GM12878 (cell line): ENCODE measurements around the gene SEC22C.

Source experiments
- EZH2 ChIP-seq: IDR thresholded peaks from 2 replicates; pipeline ENCODE4 v1.6.1; 2012; ENCODE audit warnings: low read depth, mild to moderate bottlenecking, control low read depth, inconsistent platforms, low read length, borderline replicate concordance; ENCODE audit not compliant: control insufficient read depth
- NBN ChIP-seq: fragments of 450-650 bp; IDR thresholded peaks from 2 replicates; pipeline ENCODE4 v1.6.1; 2016
- NFYA ChIP-seq: IDR thresholded peaks from 2 replicates; pipeline ENCODE4 v1.6.1; 2011; ENCODE audit warnings: low read depth, mild to moderate bottlenecking, low read length, improper control_type of control experiment, borderline replicate concordance
- SREBF2 ChIP-seq: IDR thresholded peaks from 2 replicates; pipeline ENCODE4 v1.6.1; 2012; ENCODE audit warnings: mild to moderate bottlenecking, low read length
- TF ChIP-seq, protein P1 (sequence below): IDR thresholded peaks from 2 replicates; pipeline ENCODE4 v1.6.1; 2012; ENCODE audit warnings: mild to moderate bottlenecking, low read depth, low read length
- TF ChIP-seq, protein P2 (sequence below): IDR thresholded peaks from 2 replicates; pipeline ENCODE4 v1.6.1; 2012; ENCODE audit warnings: low read depth, low read length, improper control_type of control experiment
- TF ChIP-seq, protein P3 (sequence below), 3 experiments: IDR thresholded peaks in 2 of 3; conservative IDR thresholded peaks in 1 of 3; 2 replicates each; pipeline ENCODE4 v1.5.1; 2011; ENCODE audit warnings: low read depth in 3 of 3, low read length in 3 of 3, mild to moderate bottlenecking in 3 of 3, control low read depth in 2 of 3, moderate library complexity in 2 of 3, inconsistent platforms in 1 of 3, mixed read lengths in 1 of 3; ENCODE audit not compliant: control insufficient read depth in 2 of 3, insufficient read depth in 1 of 3; ENCODE audit errors: extremely low read depth in 1 of 3
- TF ChIP-seq, protein P4 (sequence below): IDR thresholded peaks from 2 replicates; pipeline ENCODE4 v1.6.1; 2012; ENCODE audit warnings: low read depth, low read length, improper control_type of control experiment

DNA sequence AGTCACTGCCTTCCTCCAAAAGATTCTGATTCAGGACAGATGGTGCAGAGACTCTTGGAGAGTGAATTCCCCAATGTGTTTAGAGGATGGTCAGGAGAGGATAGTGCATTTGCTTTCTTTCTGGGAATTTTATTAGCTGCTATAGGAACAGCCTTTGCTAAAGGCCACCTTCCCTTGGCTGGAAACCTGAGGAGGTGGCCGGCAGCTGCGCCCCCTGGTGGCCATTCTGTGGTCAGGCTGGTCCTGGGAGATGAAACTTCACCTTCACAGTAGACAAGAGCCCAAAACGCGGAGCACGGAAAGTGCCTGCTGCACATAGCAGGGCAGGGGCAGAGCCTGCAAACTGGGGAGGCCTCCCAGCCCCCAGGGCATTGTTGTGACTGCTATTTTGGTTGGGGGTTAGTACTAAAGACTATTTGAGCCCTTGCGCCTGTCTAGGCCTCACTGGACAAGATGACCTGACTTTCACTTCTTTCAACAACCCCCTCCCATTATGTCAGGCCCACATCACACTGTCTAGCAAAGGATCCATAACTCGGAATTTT lies 34.3 kb downstream of the SEC22C start:
- TF ChIP-seq, protein P1, sequence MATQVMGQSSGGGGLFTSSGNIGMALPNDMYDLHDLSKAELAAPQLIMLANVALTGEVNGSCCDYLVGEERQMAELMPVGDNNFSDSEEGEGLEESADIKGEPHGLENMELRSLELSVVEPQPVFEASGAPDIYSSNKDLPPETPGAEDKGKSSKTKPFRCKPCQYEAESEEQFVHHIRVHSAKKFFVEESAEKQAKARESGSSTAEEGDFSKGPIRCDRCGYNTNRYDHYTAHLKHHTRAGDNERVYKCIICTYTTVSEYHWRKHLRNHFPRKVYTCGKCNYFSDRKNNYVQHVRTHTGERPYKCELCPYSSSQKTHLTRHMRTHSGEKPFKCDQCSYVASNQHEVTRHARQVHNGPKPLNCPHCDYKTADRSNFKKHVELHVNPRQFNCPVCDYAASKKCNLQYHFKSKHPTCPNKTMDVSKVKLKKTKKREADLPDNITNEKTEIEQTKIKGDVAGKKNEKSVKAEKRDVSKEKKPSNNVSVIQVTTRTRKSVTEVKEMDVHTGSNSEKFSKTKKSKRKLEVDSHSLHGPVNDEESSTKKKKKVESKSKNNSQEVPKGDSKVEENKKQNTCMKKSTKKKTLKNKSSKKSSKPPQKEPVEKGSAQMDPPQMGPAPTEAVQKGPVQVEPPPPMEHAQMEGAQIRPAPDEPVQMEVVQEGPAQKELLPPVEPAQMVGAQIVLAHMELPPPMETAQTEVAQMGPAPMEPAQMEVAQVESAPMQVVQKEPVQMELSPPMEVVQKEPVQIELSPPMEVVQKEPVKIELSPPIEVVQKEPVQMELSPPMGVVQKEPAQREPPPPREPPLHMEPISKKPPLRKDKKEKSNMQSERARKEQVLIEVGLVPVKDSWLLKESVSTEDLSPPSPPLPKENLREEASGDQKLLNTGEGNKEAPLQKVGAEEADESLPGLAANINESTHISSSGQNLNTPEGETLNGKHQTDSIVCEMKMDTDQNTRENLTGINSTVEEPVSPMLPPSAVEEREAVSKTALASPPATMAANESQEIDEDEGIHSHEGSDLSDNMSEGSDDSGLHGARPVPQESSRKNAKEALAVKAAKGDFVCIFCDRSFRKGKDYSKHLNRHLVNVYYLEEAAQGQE, result no peak
- TF ChIP-seq, protein P2, sequence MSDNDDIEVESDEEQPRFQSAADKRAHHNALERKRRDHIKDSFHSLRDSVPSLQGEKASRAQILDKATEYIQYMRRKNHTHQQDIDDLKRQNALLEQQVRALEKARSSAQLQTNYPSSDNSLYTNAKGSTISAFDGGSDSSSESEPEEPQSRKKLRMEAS, result no peak
- no peak for TF ChIP-seq NBN
- TF ChIP-seq EZH2, result no peak
- TF ChIP-seq, protein P3, sequence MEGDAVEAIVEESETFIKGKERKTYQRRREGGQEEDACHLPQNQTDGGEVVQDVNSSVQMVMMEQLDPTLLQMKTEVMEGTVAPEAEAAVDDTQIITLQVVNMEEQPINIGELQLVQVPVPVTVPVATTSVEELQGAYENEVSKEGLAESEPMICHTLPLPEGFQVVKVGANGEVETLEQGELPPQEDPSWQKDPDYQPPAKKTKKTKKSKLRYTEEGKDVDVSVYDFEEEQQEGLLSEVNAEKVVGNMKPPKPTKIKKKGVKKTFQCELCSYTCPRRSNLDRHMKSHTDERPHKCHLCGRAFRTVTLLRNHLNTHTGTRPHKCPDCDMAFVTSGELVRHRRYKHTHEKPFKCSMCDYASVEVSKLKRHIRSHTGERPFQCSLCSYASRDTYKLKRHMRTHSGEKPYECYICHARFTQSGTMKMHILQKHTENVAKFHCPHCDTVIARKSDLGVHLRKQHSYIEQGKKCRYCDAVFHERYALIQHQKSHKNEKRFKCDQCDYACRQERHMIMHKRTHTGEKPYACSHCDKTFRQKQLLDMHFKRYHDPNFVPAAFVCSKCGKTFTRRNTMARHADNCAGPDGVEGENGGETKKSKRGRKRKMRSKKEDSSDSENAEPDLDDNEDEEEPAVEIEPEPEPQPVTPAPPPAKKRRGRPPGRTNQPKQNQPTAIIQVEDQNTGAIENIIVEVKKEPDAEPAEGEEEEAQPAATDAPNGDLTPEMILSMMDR (IDR thresholded peaks at IDR 0.05 in 2 of 3, conservative IDR thresholded peaks at IDR 0.05 in 1 of 3; ENCODE audit: control insufficient read depth in 2 of 3, extremely low read depth in 1 of 3, insufficient read depth in 1 of 3, low read depth in 3 of 3, low read length in 3 of 3), result peak; percentile 83 to 97 (median 90)
- TF ChIP-seq, protein P4, sequence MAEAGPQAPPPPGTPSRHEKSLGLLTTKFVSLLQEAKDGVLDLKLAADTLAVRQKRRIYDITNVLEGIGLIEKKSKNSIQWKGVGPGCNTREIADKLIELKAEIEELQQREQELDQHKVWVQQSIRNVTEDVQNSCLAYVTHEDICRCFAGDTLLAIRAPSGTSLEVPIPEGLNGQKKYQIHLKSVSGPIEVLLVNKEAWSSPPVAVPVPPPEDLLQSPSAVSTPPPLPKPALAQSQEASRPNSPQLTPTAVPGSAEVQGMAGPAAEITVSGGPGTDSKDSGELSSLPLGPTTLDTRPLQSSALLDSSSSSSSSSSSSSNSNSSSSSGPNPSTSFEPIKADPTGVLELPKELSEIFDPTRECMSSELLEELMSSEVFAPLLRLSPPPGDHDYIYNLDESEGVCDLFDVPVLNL, result no peak
- TF ChIP-seq NFYA, result no peak
- no peak for TF ChIP-seq SREBF2
